Mesodermal cell (in vitro differentiated cells): Measurements from ENCODE around the gene PRR16.

Experiments
- H3K27ac ChIP-seq: 2 replicates; pipeline ENCODE4 v1.7.0; 2013; ENCODE audit warnings: mild to moderate bottlenecking, low read depth, low read length, moderate library complexity; ENCODE audit not compliant: severe bottlenecking
- H3K36me3 ChIP-seq: 2 replicates; pipeline ENCODE4 v1.7.1; 2013; ENCODE audit warnings: mild to moderate bottlenecking, low read length, moderate library complexity; ENCODE audit not compliant: control insufficient read depth, insufficient read depth
- H3K4me1 ChIP-seq: one replicate; pipeline ENCODE4 v1.7.1; 2013; ENCODE audit warnings: mild to moderate bottlenecking, low read length; ENCODE audit not compliant: insufficient read depth, control insufficient read depth, poor library complexity, severe bottlenecking
- H3K4me3 ChIP-seq: 2 replicates; pipeline ENCODE4 v1.7.0; 2013; ENCODE audit warnings: low read length, control low read depth, mild to moderate bottlenecking; ENCODE audit not compliant: insufficient read depth, poor library complexity, severe bottlenecking; ENCODE audit errors: extremely low read depth
- H3K9me3 ChIP-seq: 2 replicates; pipeline ENCODE4 v1.7.1; 2013; ENCODE audit warnings: mild to moderate bottlenecking, low read length, moderate library complexity; ENCODE audit not compliant: control insufficient read depth
- WGBS, 2 experiments: methylation state at CpG; one replicate each; pipeline ENCODE4 v1.1.5; 2013; ENCODE audit warnings: missing lambda C conversion rate in 2 of 2; ENCODE audit not compliant: insufficient coverage in 2 of 2; 5-methylcytosine and 5-hydroxymethylcytosine counted together

Gene PRR16

GRCh38 chr5:120502531-120502930 lies 38.4 kb downstream of the PRR16 start:
- Histone ChIP-seq H3K4me3 (no peak overlapping the region), H3K9me3 (no peaks in the 10 kb centered on the region), H3K27ac (no peak overlapping the region), H3K36me3 (no peaks in the 10 kb centered on the region), H3K4me1 (no peaks in the 10 kb centered on the region)
- 100% methylated on average over 1 of the region's 4 CpGs for WGBS, 2 experiments

- Histone ChIP-seq H3K9me3 (no peaks in the 10 kb centered on the region), H3K27ac (no peak overlapping the region), H3K36me3 (no peaks in the 10 kb centered on the region), H3K4me1 (no peaks in the 10 kb centered on the region), H3K4me3 (no peak overlapping the region)
- WGBS, 2 experiments, result 73 to 100% methylated on average over 1 of the region's 1 CpG
Observed at GRCh38 chr5:120503341-120503740, 39.2 kb downstream of the PRR16 start.

GRCh38 chr5:120504057-120504456 lies 40.0 kb downstream of the PRR16 start:
- 94 to 100% methylated on average over 1 to 2 of the region's 2 CpGs for WGBS, 2 experiments
- Histone ChIP-seq H3K27ac (no peak overlapping the region), H3K4me3 (no peak overlapping the region), H3K4me1 (no peaks in the 10 kb centered on the region), H3K9me3 (no peaks in the 10 kb centered on the region), H3K36me3 (no peaks in the 10 kb centered on the region)

DNA sequence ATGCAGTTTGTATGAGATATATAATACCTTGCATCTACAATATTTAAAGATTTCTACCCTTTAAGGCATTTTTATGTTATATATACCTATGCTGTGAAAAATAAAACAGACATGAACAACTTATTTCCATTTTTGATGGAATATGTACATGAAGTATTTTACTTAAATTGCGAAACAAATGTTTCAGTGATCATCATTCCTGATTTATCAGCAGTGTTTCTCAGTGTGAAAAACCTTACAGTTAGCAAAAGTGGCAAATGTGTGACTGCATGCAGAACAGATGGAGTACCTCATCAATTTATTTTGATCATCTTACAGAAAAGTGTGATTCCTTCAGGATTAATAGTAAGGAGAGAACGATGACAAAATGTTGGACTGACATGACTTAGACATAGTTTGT lies 43.1 kb downstream of the PRR16 start:
- no CpG with 5 or more reads among the region's 2 CpGs for WGBS, 2 experiments
- Histone ChIP-seq H3K4me3 (no peak overlapping the region), H3K36me3 (no peaks in the 10 kb centered on the region), H3K27ac (no peak overlapping the region), H3K4me1 (peaks cover 5% of the 10 kb centered on the region), H3K9me3 (no peaks in the 10 kb centered on the region)

DNA sequence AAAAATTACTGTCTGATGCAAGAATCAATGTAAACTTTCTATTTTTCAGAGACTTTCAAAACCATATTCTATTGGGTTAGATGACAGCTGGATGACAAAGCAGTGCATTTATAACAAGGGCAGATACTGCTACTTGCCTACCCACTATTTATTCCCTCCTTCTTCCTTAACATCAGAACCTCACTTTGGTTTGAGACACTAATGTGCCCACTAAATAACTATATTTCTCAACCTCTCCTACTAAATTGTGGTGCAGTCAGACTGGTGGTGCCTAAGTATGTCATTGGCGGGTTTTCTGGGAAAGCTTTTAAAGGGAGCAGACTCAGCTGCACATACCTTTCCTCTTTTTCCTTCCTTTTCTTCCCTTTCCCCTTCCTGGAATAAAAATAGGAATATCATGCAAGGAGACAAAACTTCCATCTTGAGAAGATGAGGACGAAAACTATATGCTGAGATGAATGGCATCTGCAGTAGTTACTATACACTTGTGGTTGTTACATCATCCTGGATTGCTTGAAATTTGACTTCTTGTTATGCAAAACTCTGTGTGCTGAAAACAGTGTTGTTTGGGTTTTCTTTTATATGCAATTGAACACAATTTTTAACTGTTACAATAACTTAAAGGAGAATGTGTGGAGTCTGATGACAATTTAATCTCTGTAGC lies 43.8 kb downstream of the PRR16 start:
- H3K4me3 ChIP-seq, result no peak overlapping the region
- 83% methylated on average over 1 to 2 of the region's 2 CpGs for WGBS, 2 experiments
- no peak overlapping the region for H3K27ac ChIP-seq

DNA sequence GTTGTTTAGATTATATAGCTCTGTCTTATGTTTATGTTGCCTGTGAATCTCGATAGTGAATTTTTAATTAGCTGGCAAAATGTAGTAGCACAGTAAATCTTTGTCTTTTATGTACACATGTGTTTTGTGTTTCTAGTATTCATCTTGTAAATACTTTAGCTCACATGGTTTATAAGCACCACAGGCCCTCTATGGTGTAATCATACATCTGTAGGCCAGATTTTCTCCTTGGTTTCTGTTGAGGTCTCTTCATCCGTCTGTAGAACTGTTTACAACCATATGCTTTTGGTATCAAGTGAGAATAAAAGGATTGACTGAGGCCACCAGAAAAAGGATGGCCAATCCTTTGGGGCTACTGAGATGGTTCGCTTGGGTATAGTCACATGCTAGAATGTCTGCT lies 45.0 kb downstream of the PRR16 start:
- H3K9me3 ChIP-seq, result no peaks in the 10 kb centered on the region
- no peak overlapping the region for H3K27ac ChIP-seq
- H3K36me3 ChIP-seq, result no peaks in the 10 kb centered on the region
- H3K4me3 ChIP-seq, result no peak overlapping the region
- peaks cover 10% of the 10 kb centered on the region for H3K4me1 ChIP-seq
- WGBS, 2 experiments, result 84 to 100% methylated on average over 1 to 3 of the region's 3 CpGs

More for the DNA sequence above, 43.8 kb downstream of the PRR16 start:
- H3K36me3 ChIP-seq, result no peaks in the 10 kb centered on the region
- H3K4me1 ChIP-seq, result peaks cover 10% of the 10 kb centered on the region
- H3K9me3 ChIP-seq, result no peaks in the 10 kb centered on the region

- WGBS, 2 experiments, result 100% methylated on average over 1 of the region's 2 CpGs; no CpG with 5 or more reads in 1 of the 2 experiments
- H3K4me3 ChIP-seq, result no peak overlapping the region
- no peaks in the 10 kb centered on the region for H3K9me3 ChIP-seq
- no peaks in the 10 kb centered on the region for H3K36me3 ChIP-seq
- no peak overlapping the region for H3K27ac ChIP-seq
- peaks cover 10% of the 10 kb centered on the region for H3K4me1 ChIP-seq
Observed at GRCh38 chr5:120510098-120510637, 46.1 kb downstream of the PRR16 start.

- Histone ChIP-seq H3K9me3 (no peaks in the 10 kb centered on the region), H3K4me3 (no peak overlapping the region), H3K36me3 (no peaks in the 10 kb centered on the region), H3K27ac (no peak overlapping the region), H3K4me1 (peaks cover 10% of the 10 kb centered on the region)
- WGBS, 2 experiments, result 100% methylated on average over 1 to 2 of the region's 4 CpGs
Observed at GRCh38 chr5:120510994-120511686, 47.0 kb downstream of the PRR16 start.

DNA sequence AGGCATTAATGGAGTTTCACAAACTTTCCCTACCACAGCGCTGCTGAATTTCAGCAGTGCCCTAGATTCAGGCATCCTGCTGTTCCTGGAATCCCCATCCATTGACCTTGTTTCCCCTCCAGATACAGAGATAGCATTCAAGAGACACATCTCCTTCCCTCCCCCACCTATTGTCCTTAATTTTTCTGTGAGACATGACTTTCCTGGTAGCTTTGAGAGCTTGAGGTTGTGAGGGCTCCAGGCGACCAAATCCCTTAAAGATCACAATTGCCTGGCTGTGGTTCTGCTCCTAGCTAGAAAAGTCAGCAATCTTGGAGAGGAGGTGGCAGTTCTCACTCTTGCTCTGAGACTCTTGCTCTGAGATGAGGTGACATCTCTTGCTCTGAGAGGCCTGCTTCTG lies 48.0 kb downstream of the PRR16 start:
- H3K4me3 ChIP-seq, result no peak overlapping the region

GRCh38 chr5:120512791-120513650 lies 48.9 kb downstream of the PRR16 start:
- H3K36me3 ChIP-seq, result no peaks in the 10 kb centered on the region
- no peak overlapping the region for H3K27ac ChIP-seq
- H3K4me3 ChIP-seq, result no peak overlapping the region
- no peaks in the 10 kb centered on the region for H3K9me3 ChIP-seq
- peaks cover 10% of the 10 kb centered on the region for H3K4me1 ChIP-seq
- 85 to 97% methylated on average over 9 of the region's 13 CpGs for whole genome bisulfite sequencing, 2 experiments

More for the DNA sequence above, 48.0 kb downstream of the PRR16 start:
- Histone ChIP-seq H3K9me3 (no peaks in the 10 kb centered on the region), H3K4me1 (peaks cover 10% of the 10 kb centered on the region), H3K27ac (no peak overlapping the region), H3K36me3 (no peaks in the 10 kb centered on the region)
- WGBS, 2 experiments, result 17 to 19% methylated on average over 1 to 2 of the region's 2 CpGs
